HEK293 (cell line): ENCODE measurements around the gene ERI3.

Experiments used
- GLIS2 ChIP-seq: fragments of 450-650 bp; formaldehyde crosslinking; IDR thresholded peaks from 2 replicates; pipeline ENCODE4 v1.5.1; 2016; ENCODE audit warnings: missing biosample characterization, missing genetic modification characterization
- INSM2 ChIP-seq: fragments of 450-650 bp; formaldehyde crosslinking; IDR thresholded peaks from 2 replicates; pipeline ENCODE4 v1.5.1; 2016; ENCODE audit warnings: missing biosample characterization, missing genetic modification characterization
- KLF10 ChIP-seq: fragments of 450-650 bp; IDR thresholded peaks from 2 replicates; pipeline ENCODE4 v1.5.1; 2018; ENCODE audit warnings: missing biosample characterization, mild to moderate bottlenecking, missing genetic modification characterization
- PATZ1 ChIP-seq: fragments of 450-650 bp; formaldehyde crosslinking; IDR thresholded peaks from 2 replicates; pipeline ENCODE4 v1.5.1; 2016; ENCODE audit warnings: missing biosample characterization, missing genetic modification characterization
- SP2 ChIP-seq: fragments of 450-650 bp; formaldehyde crosslinking; IDR thresholded peaks from 2 replicates; pipeline ENCODE4 v1.5.1; 2016; ENCODE audit warnings: missing biosample characterization, missing genetic modification characterization
- TCF7L2 ChIP-seq: IDR thresholded peaks from 2 replicates; pipeline ENCODE4 v1.6.1; 2011; ENCODE audit warnings: low read depth, mild to moderate bottlenecking, inconsistent platforms, low read length, moderate library complexity, borderline replicate concordance
- ZBTB17 ChIP-seq: fragments of 450-650 bp; formaldehyde crosslinking; IDR thresholded peaks from 2 replicates; pipeline ENCODE4 v1.5.1; 2016; ENCODE audit warnings: missing biosample characterization, missing genetic modification characterization
- ZFHX2 ChIP-seq: fragments of 450-650 bp; formaldehyde crosslinking; conservative IDR thresholded peaks from 2 replicates; pipeline ENCODE4 v1.5.1; 2016; ENCODE audit warnings: missing biosample characterization, missing genetic modification characterization
- ZFP3 ChIP-seq: fragments of 450-650 bp; formaldehyde crosslinking; IDR thresholded peaks from 2 replicates; pipeline ENCODE4 v1.5.1; 2016; ENCODE audit warnings: low read depth, missing biosample characterization, missing genetic modification characterization
- ZNF155 ChIP-seq: fragments of 450-650 bp; formaldehyde crosslinking; IDR thresholded peaks from 2 replicates; pipeline ENCODE4 v1.5.1; 2016; ENCODE audit warnings: missing biosample characterization, missing genetic modification characterization
- ZNF169 ChIP-seq: fragments of 450-650 bp; formaldehyde crosslinking; IDR thresholded peaks from 2 replicates; pipeline ENCODE4 v1.5.1; 2016; ENCODE audit warnings: missing biosample characterization, missing genetic modification characterization
- ZNF174 ChIP-seq: fragments of 450-650 bp; formaldehyde crosslinking; IDR thresholded peaks from 2 replicates; pipeline ENCODE4 v1.5.0; 2017; ENCODE audit warnings: missing biosample characterization, mild to moderate bottlenecking, missing genetic modification characterization
- ZNF221 ChIP-seq: fragments of 450-650 bp; formaldehyde crosslinking; IDR thresholded peaks from 2 replicates; pipeline ENCODE4 v1.5.1; 2017; ENCODE audit warnings: missing biosample characterization, missing genetic modification characterization, borderline replicate concordance
- ZNF26 ChIP-seq: fragments of 450-650 bp; formaldehyde crosslinking; IDR thresholded peaks from 2 replicates; pipeline ENCODE4 v1.5.1; 2016; ENCODE audit warnings: missing biosample characterization, missing genetic modification characterization
- ZNF350 ChIP-seq: fragments of 450-650 bp; formaldehyde crosslinking; IDR thresholded peaks from 2 replicates; pipeline ENCODE4 v1.5.0; 2017; ENCODE audit warnings: missing biosample characterization, mild to moderate bottlenecking, missing genetic modification characterization
- ZNF394 ChIP-seq: fragments of 450-650 bp; formaldehyde crosslinking; IDR thresholded peaks from 2 replicates; pipeline ENCODE4 v1.5.1; 2016; ENCODE audit warnings: missing biosample characterization, missing genetic modification characterization, mild to moderate bottlenecking, moderate library complexity, borderline replicate concordance
- ZNF433 ChIP-seq: fragments of 450-650 bp; formaldehyde crosslinking; IDR thresholded peaks from 2 replicates; pipeline ENCODE4 v1.5.1; 2016; ENCODE audit warnings: missing biosample characterization, missing genetic modification characterization, low read depth
- ZNF529 ChIP-seq: fragments of 450-650 bp; formaldehyde crosslinking; IDR thresholded peaks from 2 replicates; pipeline ENCODE4 v1.5.1; 2017; ENCODE audit warnings: missing genetic modification characterization, missing biosample characterization; ENCODE audit not compliant: insufficient replicate concordance
- ZNF548 ChIP-seq: fragments of 450-650 bp; formaldehyde crosslinking; IDR thresholded peaks from 2 replicates; pipeline ENCODE4 v1.5.1; 2016; ENCODE audit warnings: missing biosample characterization, missing genetic modification characterization
- ZNF555 ChIP-seq: fragments of 450-650 bp; formaldehyde crosslinking; conservative IDR thresholded peaks from 2 replicates; pipeline ENCODE4 v1.5.1; 2017; ENCODE audit warnings: missing biosample characterization, mild to moderate bottlenecking, missing genetic modification characterization, inconsistent platforms
- ZNF580 ChIP-seq: fragments of 450-650 bp; formaldehyde crosslinking; IDR thresholded peaks from 2 replicates; pipeline ENCODE4 v1.5.1; 2016; ENCODE audit warnings: missing biosample characterization, missing genetic modification characterization
- ZNF585B ChIP-seq: fragments of 450-650 bp; formaldehyde crosslinking; IDR thresholded peaks from 2 replicates; pipeline ENCODE4 v1.5.1; 2016; ENCODE audit warnings: missing biosample characterization, missing genetic modification characterization
- ZNF610 ChIP-seq: fragments of 450-650 bp; formaldehyde crosslinking; IDR thresholded peaks from 2 replicates; pipeline ENCODE4 v1.5.1; 2016; ENCODE audit warnings: missing biosample characterization, missing genetic modification characterization, borderline replicate concordance
- ZNF624 ChIP-seq: fragments of 450-650 bp; formaldehyde crosslinking; IDR thresholded peaks from 2 replicates; pipeline ENCODE4 v1.5.1; 2017; ENCODE audit warnings: missing biosample characterization, missing genetic modification characterization
- ZNF664 ChIP-seq: fragments of 450-650 bp; formaldehyde crosslinking; IDR thresholded peaks from 2 replicates; pipeline ENCODE4 v1.5.1; 2016; ENCODE audit warnings: missing biosample characterization, missing genetic modification characterization
- ZNF670 ChIP-seq: fragments of 450-650 bp; formaldehyde crosslinking; IDR thresholded peaks from 2 replicates; pipeline ENCODE4 v1.5.1; 2016; ENCODE audit warnings: missing biosample characterization, missing genetic modification characterization, low read depth
- ZNF747 ChIP-seq: fragments of 450-650 bp; formaldehyde crosslinking; IDR thresholded peaks from 2 replicates; pipeline ENCODE4 v1.5.1; 2016; ENCODE audit warnings: missing biosample characterization, missing genetic modification characterization
- ZNF837 ChIP-seq: fragments of 450-650 bp; formaldehyde crosslinking; IDR thresholded peaks from 2 replicates; pipeline ENCODE4 v1.5.1; 2016; ENCODE audit warnings: missing biosample characterization, missing genetic modification characterization
- ZXDB ChIP-seq: fragments of 450-650 bp; formaldehyde crosslinking; IDR thresholded peaks from 2 replicates; pipeline ENCODE4 v1.5.1; 2016; ENCODE audit warnings: missing biosample characterization, missing genetic modification characterization
- TF ChIP-seq, protein P1 (sequence below): fragments of 450-650 bp; formaldehyde crosslinking; IDR thresholded peaks from 2 replicates; pipeline ENCODE4 v1.5.1; 2016; ENCODE audit warnings: missing biosample characterization, missing genetic modification characterization, low read depth
- TF ChIP-seq, protein P2 (sequence below): fragments of 450-650 bp; formaldehyde crosslinking; optimal IDR thresholded peaks from 2 replicates; pipeline ENCODE3; 2016; ENCODE audit warnings: missing biosample characterization, mild to moderate bottlenecking, missing genetic modification characterization
- TF ChIP-seq, protein P3 (sequence below): fragments of 450-650 bp; formaldehyde crosslinking; IDR thresholded peaks from 2 replicates; pipeline ENCODE4 v1.5.1; 2016; ENCODE audit warnings: missing biosample characterization, missing genetic modification characterization

Gene ERI3

GRCh38 chr1:44267438-44267837 is 87.6 kb downstream of the ERI3 start (continued):
- no peak for TF ChIP-seq ZNF837 (tag by site-specific recombination)
- TF ChIP-seq TCF7L2 = no peak
- TF ChIP-seq ZNF670 (tag by site-specific recombination) = no peak
- TF ChIP-seq ZBTB17 (tag by site-specific recombination) = peak; percentile 57
- no peak for TF ChIP-seq ZNF221 (tag by site-specific recombination)
- no peak for TF ChIP-seq ZNF26 (tag by site-specific recombination)
- TF ChIP-seq ZFP3 = no peak
- TF ChIP-seq, protein P1, sequence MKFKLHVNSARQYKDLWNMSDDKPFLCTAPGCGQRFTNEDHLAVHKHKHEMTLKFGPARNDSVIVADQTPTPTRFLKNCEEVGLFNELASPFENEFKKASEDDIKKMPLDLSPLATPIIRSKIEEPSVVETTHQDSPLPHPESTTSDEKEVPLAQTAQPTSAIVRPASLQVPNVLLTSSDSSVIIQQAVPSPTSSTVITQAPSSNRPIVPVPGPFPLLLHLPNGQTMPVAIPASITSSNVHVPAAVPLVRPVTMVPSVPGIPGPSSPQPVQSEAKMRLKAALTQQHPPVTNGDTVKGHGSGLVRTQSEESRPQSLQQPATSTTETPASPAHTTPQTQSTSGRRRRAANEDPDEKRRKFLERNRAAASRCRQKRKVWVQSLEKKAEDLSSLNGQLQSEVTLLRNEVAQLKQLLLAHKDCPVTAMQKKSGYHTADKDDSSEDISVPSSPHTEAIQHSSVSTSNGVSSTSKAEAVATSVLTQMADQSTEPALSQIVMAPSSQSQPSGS (tag by site-specific recombination) = no peak
- TF ChIP-seq, protein P2, sequence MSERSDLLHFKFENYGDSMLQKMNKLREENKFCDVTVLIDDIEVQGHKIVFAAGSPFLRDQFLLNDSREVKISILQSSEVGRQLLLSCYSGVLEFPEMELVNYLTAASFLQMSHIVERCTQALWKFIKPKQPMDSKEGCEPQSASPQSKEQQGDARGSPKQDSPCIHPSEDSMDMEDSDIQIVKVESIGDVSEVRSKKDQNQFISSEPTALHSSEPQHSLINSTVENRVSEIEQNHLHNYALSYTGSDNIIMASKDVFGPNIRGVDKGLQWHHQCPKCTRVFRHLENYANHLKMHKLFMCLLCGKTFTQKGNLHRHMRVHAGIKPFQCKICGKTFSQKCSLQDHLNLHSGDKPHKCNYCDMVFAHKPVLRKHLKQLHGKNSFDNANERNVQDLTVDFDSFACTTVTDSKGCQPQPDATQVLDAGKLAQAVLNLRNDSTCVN (tag by site-specific recombination) = no peak
- no peak for TF ChIP-seq ZNF664 (tag by site-specific recombination)
- peak; percentile 53; the same call in 1 of the 2 replicates for TF ChIP-seq KLF10 (tag by site-specific recombination)
- TF ChIP-seq ZNF433 (tag by site-specific recombination) = no peak
- TF ChIP-seq, protein P3, sequence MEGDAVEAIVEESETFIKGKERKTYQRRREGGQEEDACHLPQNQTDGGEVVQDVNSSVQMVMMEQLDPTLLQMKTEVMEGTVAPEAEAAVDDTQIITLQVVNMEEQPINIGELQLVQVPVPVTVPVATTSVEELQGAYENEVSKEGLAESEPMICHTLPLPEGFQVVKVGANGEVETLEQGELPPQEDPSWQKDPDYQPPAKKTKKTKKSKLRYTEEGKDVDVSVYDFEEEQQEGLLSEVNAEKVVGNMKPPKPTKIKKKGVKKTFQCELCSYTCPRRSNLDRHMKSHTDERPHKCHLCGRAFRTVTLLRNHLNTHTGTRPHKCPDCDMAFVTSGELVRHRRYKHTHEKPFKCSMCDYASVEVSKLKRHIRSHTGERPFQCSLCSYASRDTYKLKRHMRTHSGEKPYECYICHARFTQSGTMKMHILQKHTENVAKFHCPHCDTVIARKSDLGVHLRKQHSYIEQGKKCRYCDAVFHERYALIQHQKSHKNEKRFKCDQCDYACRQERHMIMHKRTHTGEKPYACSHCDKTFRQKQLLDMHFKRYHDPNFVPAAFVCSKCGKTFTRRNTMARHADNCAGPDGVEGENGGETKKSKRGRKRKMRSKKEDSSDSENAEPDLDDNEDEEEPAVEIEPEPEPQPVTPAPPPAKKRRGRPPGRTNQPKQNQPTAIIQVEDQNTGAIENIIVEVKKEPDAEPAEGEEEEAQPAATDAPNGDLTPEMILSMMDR = no peak
- TF ChIP-seq ZNF747 (tag by site-specific recombination) = no peak
- no peak for TF ChIP-seq INSM2 (tag by site-specific recombination)
- TF ChIP-seq ZNF394 (tag by site-specific recombination) = no peak
- no peak for TF ChIP-seq ZNF350
- TF ChIP-seq ZNF155 (tag by site-specific recombination) = no peak
- peak; percentile 91 for TF ChIP-seq ZNF610
- TF ChIP-seq ZNF169 (tag by site-specific recombination) = no peak
- peak; percentile 89 for TF ChIP-seq ZFHX2 (tag by site-specific recombination)
- TF ChIP-seq ZNF174 (tag by site-specific recombination) = no peak
- TF ChIP-seq ZNF580 (tag by site-specific recombination) = peak; percentile 84
- TF ChIP-seq ZXDB (tag by site-specific recombination) = peak; percentile 33; the same call in 1 of the 2 replicates
- no peak for TF ChIP-seq ZNF548 (tag by site-specific recombination)
- TF ChIP-seq SP2 (tag by site-specific recombination) = no peak
- TF ChIP-seq ZNF555 = no peak
- no peak for TF ChIP-seq PATZ1 (tag by site-specific recombination)
- no peak for TF ChIP-seq ZNF529 (tag by site-specific recombination)
- no peak for TF ChIP-seq GLIS2 (tag by site-specific recombination)
- TF ChIP-seq ZNF585B (tag by site-specific recombination) = no peak
- no peak for TF ChIP-seq ZNF624 (tag by site-specific recombination)
